K562 (cell line): Measurements from ENCODE around the gene ROMO1. TPM values are rescaled to one million over a fixed set of nuclear protein-coding genes. Genes with fewer than 3 reads are reported as not detected.

ENCODE experiments used
- ATAC-seq: fragments of 200-7000 bp; cut with Tn5 transposase; 3 replicates; pipeline ENCODE4 v1.9.1; 2020; ENCODE audit warnings: moderate library complexity
- BruUV-seq: library from RNA; stranded (reverse); fragments of 400-500 nt; replicated peaks from 2 replicates; lab custom pipeline; 2021; lab: Mats Ljungman, UMichigan
- CTCF ChIA-PET: fragments of 300-600 bp; formaldehyde crosslinking; extraction: SDS; loops from one replicate; lab custom pipeline; 2021; ENCODE audit warnings: low intra/inter-chr PET ratio; lab: Yijun Ruan, JAX
- POLR2A ChIA-PET: fragments of 300-600, 350-650 bp; sonication (Branson Sonifier 250); formaldehyde crosslinking; extraction: SDS; loops from one replicate; lab custom pipeline; 2021; ENCODE audit warnings: antibody characterized with exemption, inconsistent platforms; lab: Yijun Ruan, JAX
- DNase-seq, 4 experiments: peaks; one replicate each; pipeline versions ENCODE4 v3.0.0 to v3.0.0-alpha.2; 2011 to 2018; ENCODE audit warnings: low spot score in 3 of 4, mixed read lengths in 3 of 4; ENCODE audit errors: extremely low read depth in 1 of 4
- FAIRE-seq: peaks from 2 replicates; lab custom pipeline; 2011; peaks lifted over from hg19 to GRCh38; lab: Jason Lieb, UNC
- H2AFZ ChIP-seq: 2 replicates; pipeline ENCODE4 v1.6.0; 2011; ENCODE audit warnings: low read depth, low read length, control low read depth, inconsistent platforms
- H3K27ac ChIP-seq: fragments of 200-600 bp; 3 replicates; pipeline ENCODE4 v1.8.0; 2011; ENCODE audit warnings: low read depth, mild to moderate bottlenecking, control low read depth, inconsistent platforms, low read length, moderate library complexity, mixed read lengths; ENCODE audit errors: extremely low read depth
- H3K27me3 ChIP-seq, 2 experiments: fragments of 300-600 bp in 1 of 2; 2 replicates in 1 of 2; 3 replicates in 1 of 2; pipeline versions ENCODE4 v1.6.0 to v1.8.0; 2011; ENCODE audit warnings: inconsistent platforms in 2 of 2, low read length in 2 of 2, mild to moderate bottlenecking in 1 of 2, mixed read lengths in 1 of 2, moderate library complexity in 1 of 2; ENCODE audit not compliant: control insufficient read depth in 2 of 2, insufficient read depth in 2 of 2
- H3K36me3 ChIP-seq: fragments of 300-600 bp; 3 replicates; pipeline ENCODE4 v1.8.0; 2011; ENCODE audit warnings: mild to moderate bottlenecking, low read length, inconsistent platforms; ENCODE audit not compliant: control insufficient read depth, insufficient read depth
- H3K4me1 ChIP-seq, 2 experiments: fragments of 200-600 bp in 1 of 2; replicated peaks in 1 of 2; 2 replicates in 1 of 2; 3 replicates in 1 of 2; pipeline versions ENCODE4 v1.5.1 to v1.8.0; 2011; ENCODE audit warnings: inconsistent platforms in 2 of 2, low read length in 2 of 2, mild to moderate bottlenecking in 1 of 2, mixed read lengths in 1 of 2, moderate library complexity in 1 of 2; ENCODE audit not compliant: control insufficient read depth in 2 of 2, insufficient read depth in 2 of 2
- H3K4me2 ChIP-seq: 2 replicates; pipeline ENCODE4 v1.6.1; 2011; ENCODE audit warnings: low read length, control low read depth, inconsistent platforms, mixed read lengths; ENCODE audit not compliant: insufficient read depth
- H3K4me3 ChIP-seq: fragments of 200-600 bp; sonication (generic), shearing (Covaris generic); 2 replicates; pipeline ENCODE4 v1.5.1; 2016; ENCODE audit warnings: control low read depth, inconsistent platforms
- H3K79me2 ChIP-seq: fragments of 200-600 bp; 3 replicates; pipeline ENCODE4 v1.8.0; 2011; ENCODE audit warnings: low read length, inconsistent platforms; ENCODE audit not compliant: control insufficient read depth, insufficient read depth
- H3K9ac ChIP-seq, 2 experiments: 2 replicates each; pipeline versions ENCODE4 v1.6.0 to v1.6.1; 2011; ENCODE audit warnings: low read depth in 2 of 2, low read length in 2 of 2, control low read depth in 1 of 2, inconsistent platforms in 1 of 2, mild to moderate bottlenecking in 1 of 2, mixed read lengths in 1 of 2; ENCODE audit not compliant: insufficient read depth in 1 of 2
- H3K9me1 ChIP-seq: one replicate; pipeline ENCODE4 v1.6.0; 2011; ENCODE audit warnings: inconsistent platforms, mild to moderate bottlenecking, low read length, moderate library complexity; ENCODE audit not compliant: control insufficient read depth, insufficient read depth
- H3K9me3 ChIP-seq: replicated peaks from 2 replicates; pipeline ENCODE4 v1.5.1; 2011; ENCODE audit warnings: low read depth, low read length, inconsistent platforms; ENCODE audit not compliant: control insufficient read depth, insufficient read depth
- H4K20me1 ChIP-seq: replicated peaks from 2 replicates; pipeline ENCODE4 v1.6.1; 2011; ENCODE audit warnings: low read length, inconsistent platforms, mixed read lengths; ENCODE audit not compliant: control insufficient read depth, insufficient read depth
- BRD9 ChIP-seq: fragments of 450-650 bp; IDR thresholded peaks from 2 replicates; pipeline ENCODE4 v1.6.1; 2018; ENCODE audit warnings: low read depth; ENCODE audit not compliant: partially characterized antibody
- ZBTB5 ChIP-seq: fragments of 450-650 bp; IDR thresholded peaks from 2 replicates; pipeline ENCODE4 v1.6.1; 2017; ENCODE audit warnings: antibody characterized with exemption
- ZNF3 ChIP-seq: fragments of 250-450 bp; sonication (Bioruptor Pico); IDR thresholded peaks from 2 replicates; pipeline ENCODE4 v1.5.0; 2021; ENCODE audit warnings: mild to moderate bottlenecking, moderate library complexity
- WGBS: fragments of 100-300 bp; shearing (Covaris generic); methylation state at CpG from one replicate; pipeline ENCODE4 v1.1.6; 2016; ENCODE audit warnings: low coverage, mixed read lengths; ENCODE audit not compliant: insufficient coverage; ENCODE audit errors: missing lambda C conversion rate; 5-methylcytosine and 5-hydroxymethylcytosine counted together
- in situ Hi-C: fragments of 300-500 bp; cut with MboI; formaldehyde crosslinking; loops from 4 replicates; pipeline ENCODE4 v1.15.0; 2018; ENCODE audit warnings: inconsistent platforms, mixed read lengths
- intact Hi-C: fragments of 100-400 bp; cut with micrococcal nuclease; formaldehyde crosslinking; loops from 2 replicates; pipeline ENCODE4 v1.14.2; 2022
- polyA plus RNA-seq, 8 experiments: library from polyadenylated mRNA; depleted of rRNA in 4 of 8; stranded (reverse) in 5 of 8; unstranded in 3 of 8; fragments of >200 nt; fragmentation: Nextera tagmentation in 2 of 8; fragmentation: Illumina TruSeq in 1 of 8; extraction: Ambion mirVana in 2 of 8; extraction: Trizol in 1 of 8; gene quantifications; 2 replicates each; pipeline versions ENCODE4 v1.2.1 to v1.2.3, GENCODE V29; 2011 to 2014; ENCODE audit warnings: inconsistent platforms in 1 of 8, missing spikeins in 1 of 8
- total RNA-seq, 7 experiments: library from RNA; depleted of rRNA in 6 of 7; stranded (reverse); fragments of >200 nt in 6 of 7; fragmentation: Illumina TruSeq in 2 of 7; extraction: Trizol in 2 of 7; gene quantifications; 2 replicates each; pipeline versions ENCODE4 v1.2.1 to v1.2.3, GENCODE V29; 2011 to 2021; ENCODE audit warnings: low replicate concordance in 1 of 7

Gene ROMO1
- total and polyA plus RNA-seq, 9 of the 15 experiments (the other 6 are each of a cell fraction or from before 2014, with no cell fraction given), result 31.8 to 741 (median 226) TPM

- no peak for TF ChIP-seq ZBTB5
Measured at GRCh38 chr20:35669681-35670080, 29.5 kb upstream of the ROMO1 start (continued).

- no peaks in the 10 kb centered on the region for H4K20me1 ChIP-seq
- H3K36me3 ChIP-seq, result peaks cover 71% of the 10 kb centered on the region
- H3K79me2 ChIP-seq, result no peaks in the 10 kb centered on the region
- BruUV-seq, result no TSS peak
- FAIRE-seq (no peak), DNase-seq (no peak), ATAC-seq (no peak)
- no peaks in the 10 kb centered on the region for H3K27me3 ChIP-seq
- POLR2A ChIA-PET, result interaction anchor here (3.6 kb wide), 1 partner anchor 10 kb away, joined by 18 read pairs; the partner anchor contains the start of genes CPNE1 and RBM12
- H3K27ac ChIP-seq, result no peak overlapping the region
- no peak overlapping the region for H3K4me2 ChIP-seq
- no peak overlapping the region; a peak in 1 of 4 replicates for H3K9ac ChIP-seq
- no peaks in the 10 kb centered on the region for H3K9me3 ChIP-seq
- no peak overlapping the region for H2AFZ ChIP-seq
- H3K9me1 ChIP-seq, result no peaks in the 10 kb centered on the region
- 80% methylated on average over 4 of the region's 4 CpGs for WGBS
- H3K4me1 ChIP-seq, result no peaks in the 10 kb centered on the region
- CTCF ChIA-PET, result no interaction called here
- intact Hi-C loops, result no loop called here
- in situ Hi-C loops, result no loop called here
- H3K4me3 ChIP-seq, result no peak overlapping the region
- TF ChIP-seq ZNF3 (CRISPR knock-in tag) (no peak), BRD9 (no peak)
Measured at GRCh38 chr20:35673884-35674283, 25.3 kb upstream of the ROMO1 start.
